Pancreas (tissue), 10 donors: ENCODE data around the gene IGFN1. TPM values are rescaled to one million over a fixed set of nuclear protein-coding genes. Genes with fewer than 3 reads are reported as not detected.

ENCODE experiments used
- ATAC-seq, 4 donors: fragments of 200-7000 bp; cut with Tn5 transposase; one replicate each; pipeline versions ENCODE4 v1.8.0 to v1.9.1; 2020; ENCODE audit warnings: mild to moderate bottlenecking in 4 of 4, moderate library complexity in 4 of 4
- DNase-seq, 6 donors: peaks; one replicate each; pipeline ENCODE4 v3.0.0-alpha.2; 2020
- FAIRE-seq: peaks from 2 replicates; lab custom pipeline; 2012; peaks lifted over from hg19 to GRCh38; lab: Jason Lieb, UNC
- H3K27ac ChIP-seq, 4 donors: fragments of 200-600 bp; sonication (generic); 1 replicate in 3 of 4; 2 replicates in 1 of 4; pipeline versions ENCODE4 v1.5.0 to v1.8.0; 2020
- H3K27me3 ChIP-seq, 4 donors: fragments of 200-600 bp; one replicate each; pipeline ENCODE4 v1.8.0; 2021
- H3K36me3 ChIP-seq, 3 donors: fragments of 200-600 bp; sonication (generic) in 1 of 3; one replicate each; pipeline versions ENCODE4 v1.5.0 to v1.8.0; 2020 to 2021
- H3K4me1 ChIP-seq, 3 donors: fragments of 200-600 bp; one replicate each; pipeline ENCODE4 v1.8.0; 2021
- H3K4me3 ChIP-seq, 4 donors: fragments of 200-600 bp; sonication (generic) in 2 of 4; one replicate each; pipeline versions ENCODE4 v1.5.0 to v1.8.0; 2020 to 2021
- H3K9me3 ChIP-seq, 4 donors: fragments of 200-600 bp; one replicate each; pipeline ENCODE4 v1.8.0; 2021
- WGBS, 2 donors: extraction: QIAGEN DNeasy Blood & Tissue Kit; methylation state at CpG; one replicate each; pipeline ENCODE4 v1.1.7; 2013; 5-methylcytosine and 5-hydroxymethylcytosine counted together
- intact Hi-C, 3 donors: fragments of 100-400 bp; cut with DNase I; formaldehyde crosslinking; loops; one replicate each; pipeline versions ENCODE4 v1.11.1 to v1.14.2; 2022
- polyA plus RNA-seq, 2 donors: library from polyadenylated mRNA; stranded (reverse); fragments of 200-250 nt; gene quantifications; one replicate each; pipeline ENCODE4 v1.2.3, GENCODE V29; 2013
- total RNA-seq, 6 donors: library from RNA; stranded (reverse); fragmentation: NEBNext Ultra II Directional in 4 of 6; extraction: Animal tissue kit (Norgen Biotek cat#: 25700) in 4 of 6; gene quantifications; one replicate each; pipeline versions ENCODE4 v1.2.1 to v1.2.4, GENCODE V29; 2021 to 2023
- TF ChIP-seq, protein P1 (sequence below), 4 donors: fragments of 200-600 bp; sonication (generic) in 3 of 4; IDR thresholded peaks; one replicate each; pipeline versions ENCODE4 v1.5.0 to v1.8.0; 2021; ENCODE audit warnings: antibody characterized with exemption in 4 of 4
- donor health status: healthy with polysubstance abuse.
- donor health status: DM: no; HTN: no; CAD: no; lungs with moderate emphysema.
- donor health status: DM: no; HTN: no; CAD: no.
- donor health status: control.
- donor health status: control.
- donor health status: Bipolar disorder and iron deficiency.
- donor health status: DM: yes; HTN: yes; CAD: no.
- donor health status: DM: no; HTN: no; CAD: no.
- donor health status: DM: no; HTN: no; CAD: no.
- donor health status: DM: yes; HTN: yes; CAD: no.

IGFN1 gene
- total and polyA plus RNA-seq, 8 donors = 4.1 to 48.4 (median 14.6) TPM

- peak in 1 of 6 donors; percentile 12 for DNase-seq
- 71 to 84% methylated on average over 2 of the region's 2 CpGs for WGBS, 2 donors
- no peak for ATAC-seq
- TF ChIP-seq, protein P1, sequence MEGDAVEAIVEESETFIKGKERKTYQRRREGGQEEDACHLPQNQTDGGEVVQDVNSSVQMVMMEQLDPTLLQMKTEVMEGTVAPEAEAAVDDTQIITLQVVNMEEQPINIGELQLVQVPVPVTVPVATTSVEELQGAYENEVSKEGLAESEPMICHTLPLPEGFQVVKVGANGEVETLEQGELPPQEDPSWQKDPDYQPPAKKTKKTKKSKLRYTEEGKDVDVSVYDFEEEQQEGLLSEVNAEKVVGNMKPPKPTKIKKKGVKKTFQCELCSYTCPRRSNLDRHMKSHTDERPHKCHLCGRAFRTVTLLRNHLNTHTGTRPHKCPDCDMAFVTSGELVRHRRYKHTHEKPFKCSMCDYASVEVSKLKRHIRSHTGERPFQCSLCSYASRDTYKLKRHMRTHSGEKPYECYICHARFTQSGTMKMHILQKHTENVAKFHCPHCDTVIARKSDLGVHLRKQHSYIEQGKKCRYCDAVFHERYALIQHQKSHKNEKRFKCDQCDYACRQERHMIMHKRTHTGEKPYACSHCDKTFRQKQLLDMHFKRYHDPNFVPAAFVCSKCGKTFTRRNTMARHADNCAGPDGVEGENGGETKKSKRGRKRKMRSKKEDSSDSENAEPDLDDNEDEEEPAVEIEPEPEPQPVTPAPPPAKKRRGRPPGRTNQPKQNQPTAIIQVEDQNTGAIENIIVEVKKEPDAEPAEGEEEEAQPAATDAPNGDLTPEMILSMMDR (IDR thresholded peaks at IDR 0.05) = no peak
- Histone ChIP-seq H3K4me3 (no peak overlapping the region), H3K36me3 (no peaks in the 10 kb centered on the region), H3K4me1 (no peaks in the 10 kb centered on the region), H3K9me3 (no peaks in the 10 kb centered on the region), H3K27ac (no peak overlapping the region), H3K27me3 (no peaks in the 10 kb centered on the region)
- intact Hi-C loops = no loop called here
- no peak for FAIRE-seq
Measured at GRCh38 chr1:201189085-201189484, 1.5 kb upstream of the IGFN1 start.

DNA sequence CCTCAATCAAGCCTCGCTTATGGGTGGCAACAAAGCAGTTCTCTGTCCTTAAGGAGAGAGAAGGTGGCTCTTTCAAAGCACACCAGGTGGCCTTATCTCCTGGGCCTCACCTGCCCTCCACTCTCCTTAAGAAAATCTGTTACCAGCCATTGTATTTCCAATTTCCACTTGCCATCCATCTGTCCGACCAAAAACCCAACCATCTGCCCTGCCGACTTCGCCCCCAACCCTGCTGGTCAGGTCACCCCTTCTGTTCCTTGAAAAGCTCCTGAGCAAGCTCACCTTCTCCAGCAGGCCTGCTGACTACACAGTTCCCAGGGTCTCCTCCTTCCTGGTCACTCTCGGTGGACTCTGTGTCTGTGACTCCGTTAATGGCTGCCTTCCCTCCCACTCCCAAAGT lies 619 bp upstream of the IGFN1 start:
- no peak overlapping the region for H3K27ac ChIP-seq
- TF ChIP-seq, protein P1 (IDR thresholded peaks at IDR 0.05) = no peak
- no peaks in the 10 kb centered on the region for H3K36me3 ChIP-seq
- peak in 1 of 6 donors; percentile 28 for DNase-seq
- ATAC-seq = no peak
- 90 to 94% methylated on average over 6 of the region's 6 CpGs for WGBS, 2 donors
- H3K27me3 ChIP-seq = no peaks in the 10 kb centered on the region
- intact Hi-C loops = no loop called here
- no peak for FAIRE-seq
- no peaks in the 10 kb centered on the region for H3K9me3 ChIP-seq
- H3K4me3 ChIP-seq = no peak overlapping the region
- no peaks in the 10 kb centered on the region for H3K4me1 ChIP-seq

DNA sequence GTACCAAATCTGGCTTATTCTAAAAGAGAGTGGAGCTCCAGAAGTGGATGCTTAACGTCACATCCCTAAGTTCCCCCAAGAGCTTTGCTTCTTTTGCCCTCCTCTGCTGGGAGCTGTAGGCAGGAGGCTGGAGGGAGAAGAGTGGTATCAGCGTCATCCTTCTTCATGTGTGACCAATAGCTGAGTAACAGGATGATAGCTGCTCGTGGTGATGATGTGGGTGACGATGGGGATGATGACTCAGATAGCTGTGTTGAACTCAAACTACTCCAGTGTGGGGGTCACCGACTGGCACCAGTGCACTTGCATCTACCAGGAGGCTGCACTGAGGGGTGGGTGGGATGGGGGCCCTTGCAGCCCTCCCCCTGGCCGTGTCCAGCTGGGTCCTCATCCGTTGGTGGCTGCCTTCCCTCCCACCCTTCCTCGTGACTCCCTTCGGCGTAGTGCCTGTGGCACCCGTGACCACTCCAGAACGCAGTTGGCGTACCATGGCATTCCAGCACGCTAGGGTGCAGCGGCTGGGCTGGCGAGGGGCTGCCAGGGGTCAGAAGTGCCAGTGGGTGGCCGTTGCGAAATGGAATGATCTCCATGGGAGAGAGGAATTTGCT lies 1.1 kb downstream of the IGFN1 start:
- H3K27me3 ChIP-seq = no peaks in the 10 kb centered on the region
- TF ChIP-seq, protein P1 (IDR thresholded peaks at IDR 0.05) = no peak
- intact Hi-C loops = no loop called here
- FAIRE-seq (no peak), ATAC-seq (no peak), DNase-seq (peak in 1 of 6 donors; percentile 46)
- no peaks in the 10 kb centered on the region for H3K36me3 ChIP-seq
- no peaks in the 10 kb centered on the region for H3K4me1 ChIP-seq
- H3K9me3 ChIP-seq = no peaks in the 10 kb centered on the region
- no peak overlapping the region for H3K4me3 ChIP-seq
- 75 to 77% methylated on average over 18 of the region's 18 CpGs for WGBS, 2 donors
- no peak overlapping the region for H3K27ac ChIP-seq

GRCh38 chr1:201192261-201192788 lies 1.7 kb downstream of the IGFN1 start:
- Histone ChIP-seq H3K4me3 (no peak overlapping the region), H3K9me3 (no peaks in the 10 kb centered on the region), H3K27me3 (no peaks in the 10 kb centered on the region), H3K4me1 (no peaks in the 10 kb centered on the region), H3K36me3 (no peaks in the 10 kb centered on the region), H3K27ac (no peak overlapping the region)
- no peak for ATAC-seq
- TF ChIP-seq, protein P1 (IDR thresholded peaks at IDR 0.05) = no peak
- intact Hi-C loops = no loop called here
- peak in 1 of 6 donors; percentile 0 for DNase-seq
- FAIRE-seq = no peak
- 84% methylated on average over 3 of the region's 3 CpGs for WGBS, 2 donors

- WGBS, 2 donors = 81 to 90% methylated on average over 6 of the region's 6 CpGs
- no peak overlapping the region for H3K27ac ChIP-seq
- DNase-seq = peak in 1 of 6 donors; percentile 45
Measured at GRCh38 chr1:201194046-201194445, 3.4 kb downstream of the IGFN1 start.

More at GRCh38 chr1:201194046-201194445, 3.4 kb downstream of the IGFN1 start:
- H3K9me3 ChIP-seq = no peaks in the 10 kb centered on the region
- H3K36me3 ChIP-seq = no peaks in the 10 kb centered on the region
- intact Hi-C loops = no loop called here
- TF ChIP-seq, protein P1 (IDR thresholded peaks at IDR 0.05) = no peak
- no peak for ATAC-seq
- no peaks in the 10 kb centered on the region for H3K4me1 ChIP-seq
- FAIRE-seq = no peak
- H3K27me3 ChIP-seq = no peaks in the 10 kb centered on the region
- H3K4me3 ChIP-seq = no peak overlapping the region
